Measurements from ENCODE around the gene AKT2.

Gene AKT2

GRCh38 chr19:40241125-40241808 is 43.9 kb downstream of the AKT2 start:
- TF ChIP-seq ZFX (IDR thresholded peaks at IDR 0.05) (no peak), CTCF (conservative IDR thresholded peaks at IDR 0.05) (no peak)
- no peak overlapping the region for H3K27ac ChIP-seq

GRCh38 chr19:40240332-40240731 is 44.8 kb downstream of the AKT2 start:
- TF ChIP-seq ZFX (IDR thresholded peaks at IDR 0.05) (no peak), CTCF (conservative IDR thresholded peaks at IDR 0.05) (no peak)
- H3K27ac ChIP-seq, result no peak overlapping the region

- TF ChIP-seq CTCF (conservative IDR thresholded peaks at IDR 0.05), result no peak
- TF ChIP-seq ZFX (IDR thresholded peaks at IDR 0.05), result no peak
- H3K27ac ChIP-seq, result no peak overlapping the region
Observed at GRCh38 chr19:40239415-40240226, 45.5 kb downstream of the AKT2 start.

DNA sequence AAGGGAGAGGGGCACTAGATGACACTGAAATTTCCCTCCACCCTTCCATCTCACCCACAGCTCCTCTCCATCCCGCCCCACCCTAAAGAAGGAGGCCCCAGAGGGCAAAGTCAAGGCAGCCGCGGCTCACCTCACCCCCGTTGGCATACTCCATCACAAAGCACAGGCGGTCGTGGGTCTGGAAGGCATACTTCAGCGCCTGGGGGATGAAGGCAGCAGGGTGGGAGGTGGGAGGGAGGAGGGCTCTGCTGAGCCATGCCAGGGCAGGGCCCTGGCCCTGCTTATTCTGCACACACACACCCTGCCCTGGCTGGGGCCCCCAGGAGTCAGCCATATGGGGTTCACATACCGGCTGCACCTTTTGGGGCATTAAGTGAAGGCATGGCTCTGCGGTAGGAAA is 46.4 kb downstream of the AKT2 start:
- TF ChIP-seq CTCF (conservative IDR thresholded peaks at IDR 0.05) (no peak), ZFX (IDR thresholded peaks at IDR 0.05) (no peak)
- H3K27ac ChIP-seq, result no peak overlapping the region

GRCh38 chr19:40237791-40238190 is 47.4 kb downstream of the AKT2 start:
- no peak overlapping the region for H3K27ac ChIP-seq
- TF ChIP-seq ZFX (IDR thresholded peaks at IDR 0.05) (no peak), CTCF (conservative IDR thresholded peaks at IDR 0.05) (no peak)

DNA sequence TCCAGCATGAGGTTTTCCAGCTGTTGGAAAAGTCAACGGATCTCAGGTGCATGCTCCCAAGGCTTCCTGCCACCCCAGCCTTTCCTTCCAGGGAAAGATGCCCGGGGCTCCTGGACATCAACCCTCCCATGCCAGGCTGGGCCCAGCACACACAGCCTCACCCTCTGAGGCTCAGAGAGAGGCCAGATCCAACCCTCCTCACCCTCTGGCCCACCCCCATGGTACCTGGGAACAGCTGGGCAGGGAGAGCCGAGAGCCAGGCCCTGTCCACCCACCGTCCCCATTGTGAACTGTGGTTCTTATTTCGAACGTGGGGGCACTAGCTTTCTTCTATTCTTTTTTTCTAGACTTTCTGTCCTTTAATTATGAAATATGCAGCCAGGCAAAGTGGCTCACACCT is 48.8 kb downstream of the AKT2 start:
- TF ChIP-seq CTCF (conservative IDR thresholded peaks at IDR 0.05) (no peak), ZFX (IDR thresholded peaks at IDR 0.05) (no peak)
- H3K27ac ChIP-seq, result no peak overlapping the region

- no peak for TF ChIP-seq ZFX (IDR thresholded peaks at IDR 0.05)
- TF ChIP-seq CTCF (conservative IDR thresholded peaks at IDR 0.05), result no peak
- no peak overlapping the region for H3K27ac ChIP-seq
Observed at GRCh38 chr19:40236026-40236355, 49.2 kb downstream of the AKT2 start.

Data from C4-2B (cell line).